ENCODE measurements around the gene MYT1.

Gene MYT1

GRCh38 chr20:64142590-64142989 is 21.7 kb upstream of the MYT1 start:
- no peak overlapping the region for H3K4me3 ChIP-seq (ENCODE audit: low read depth, low read length)

GRCh38 chr20:64143018-64143801 is 21.0 kb upstream of the MYT1 start:
- no peak for TF ChIP-seq CTCF (IDR thresholded peaks at IDR 0.05; ENCODE audit: low read depth, low read length)
- H3K4me3 ChIP-seq (ENCODE audit: low read depth, low read length), result no peak overlapping the region

More at GRCh38 chr20:64142590-64142989, 21.7 kb upstream of the MYT1 start:
- no peak for TF ChIP-seq CTCF (IDR thresholded peaks at IDR 0.05; ENCODE audit: low read depth, low read length)

GRCh38 chr20:64144144-64144912 is 19.9 kb upstream of the MYT1 start:
- no peak overlapping the region for H3K4me3 ChIP-seq (ENCODE audit: low read depth, low read length)
- TF ChIP-seq CTCF (IDR thresholded peaks at IDR 0.05; ENCODE audit: low read depth, low read length), result no peak

GRCh38 chr20:64145458-64146300 is 18.6 kb upstream of the MYT1 start:
- TF ChIP-seq CTCF (IDR thresholded peaks at IDR 0.05; ENCODE audit: low read depth, low read length), result no peak
- H3K4me3 ChIP-seq (ENCODE audit: low read depth, low read length), result no peak overlapping the region

GRCh38 chr20:64146301-64146935 is 17.8 kb upstream of the MYT1 start:
- TF ChIP-seq CTCF (IDR thresholded peaks at IDR 0.05; ENCODE audit: low read depth, low read length), result no peak
- H3K4me3 ChIP-seq (ENCODE audit: low read depth, low read length), result no peak overlapping the region

- TF ChIP-seq CTCF (IDR thresholded peaks at IDR 0.05; ENCODE audit: low read depth, low read length), result no peak
- no peak overlapping the region for H3K4me3 ChIP-seq (ENCODE audit: low read depth, low read length)
Measured at GRCh38 chr20:64146936-64147477, 17.2 kb upstream of the MYT1 start.
